GM12875 (cell line): Measurements from ENCODE around the gene OSBPL5.

Experiments
- H3K4me3 ChIP-seq: one replicate; pipeline ENCODE4 v1.5.1; 2011; ENCODE audit warnings: low read depth, low read length, control low read depth
- TF ChIP-seq, protein P1 (sequence below): IDR thresholded peaks from 2 replicates; pipeline ENCODE4 v1.5.1; 2011; ENCODE audit warnings: low read depth, mild to moderate bottlenecking, control low read depth, inconsistent platforms, low read length, moderate library complexity, borderline replicate concordance; ENCODE audit not compliant: insufficient read depth

OSBPL5 gene

DNA sequence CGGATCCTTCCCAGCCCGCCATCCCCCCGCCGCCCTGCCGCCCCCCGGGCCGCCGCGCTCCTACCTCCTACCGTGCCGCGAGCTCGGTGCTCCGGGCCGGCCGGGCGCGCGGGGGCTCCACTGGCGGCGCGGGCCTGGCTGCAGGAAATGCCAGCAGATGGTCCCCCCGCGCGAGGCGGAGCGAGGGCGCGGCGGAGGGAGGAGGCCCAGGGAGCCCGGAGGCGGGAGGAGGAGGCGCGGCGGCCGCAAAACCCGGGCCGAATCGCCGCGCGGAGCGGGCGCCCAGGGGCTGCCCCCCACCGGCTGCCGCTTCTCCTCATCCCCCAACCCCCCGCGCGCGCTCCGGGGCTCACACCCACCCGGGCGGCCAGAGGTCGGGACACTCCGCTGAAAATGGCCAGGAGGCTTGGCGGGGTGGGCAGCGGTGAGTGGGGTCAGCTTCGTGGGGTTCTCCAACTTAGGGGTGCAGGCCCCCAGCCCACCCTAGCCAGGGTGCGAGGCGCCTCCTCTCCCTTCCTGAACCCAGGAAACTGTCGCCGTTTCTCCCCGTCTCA lies at the start of gene OSBPL5:
Gene OSBPL5 (minus strand): TSS at position 159 of the 554 bp plus-strand sequence. CDS start 36,162 bp downstream, outside the sequence.
- TF ChIP-seq, protein P1, sequence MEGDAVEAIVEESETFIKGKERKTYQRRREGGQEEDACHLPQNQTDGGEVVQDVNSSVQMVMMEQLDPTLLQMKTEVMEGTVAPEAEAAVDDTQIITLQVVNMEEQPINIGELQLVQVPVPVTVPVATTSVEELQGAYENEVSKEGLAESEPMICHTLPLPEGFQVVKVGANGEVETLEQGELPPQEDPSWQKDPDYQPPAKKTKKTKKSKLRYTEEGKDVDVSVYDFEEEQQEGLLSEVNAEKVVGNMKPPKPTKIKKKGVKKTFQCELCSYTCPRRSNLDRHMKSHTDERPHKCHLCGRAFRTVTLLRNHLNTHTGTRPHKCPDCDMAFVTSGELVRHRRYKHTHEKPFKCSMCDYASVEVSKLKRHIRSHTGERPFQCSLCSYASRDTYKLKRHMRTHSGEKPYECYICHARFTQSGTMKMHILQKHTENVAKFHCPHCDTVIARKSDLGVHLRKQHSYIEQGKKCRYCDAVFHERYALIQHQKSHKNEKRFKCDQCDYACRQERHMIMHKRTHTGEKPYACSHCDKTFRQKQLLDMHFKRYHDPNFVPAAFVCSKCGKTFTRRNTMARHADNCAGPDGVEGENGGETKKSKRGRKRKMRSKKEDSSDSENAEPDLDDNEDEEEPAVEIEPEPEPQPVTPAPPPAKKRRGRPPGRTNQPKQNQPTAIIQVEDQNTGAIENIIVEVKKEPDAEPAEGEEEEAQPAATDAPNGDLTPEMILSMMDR: no peak
- H3K4me3 ChIP-seq: no peak within 1 kb of the TSS

DNA sequence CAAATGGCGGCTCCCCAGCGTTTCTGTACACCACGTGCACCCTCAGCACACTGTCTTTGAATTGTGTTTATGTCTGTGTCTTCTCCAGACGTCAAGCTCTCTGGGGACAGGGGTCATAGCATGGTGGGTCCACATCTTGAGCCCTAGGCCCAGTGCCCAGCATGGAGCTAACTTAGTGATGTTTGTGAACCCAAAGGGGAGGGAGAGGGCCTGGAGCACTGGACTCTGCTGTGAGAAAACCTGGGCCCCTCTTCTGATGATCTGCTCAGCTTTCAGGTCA lies 49.2 kb upstream of the OSBPL5 start:
- TF ChIP-seq, protein P1: no peak
- no peak overlapping the region for H3K4me3 ChIP-seq

DNA sequence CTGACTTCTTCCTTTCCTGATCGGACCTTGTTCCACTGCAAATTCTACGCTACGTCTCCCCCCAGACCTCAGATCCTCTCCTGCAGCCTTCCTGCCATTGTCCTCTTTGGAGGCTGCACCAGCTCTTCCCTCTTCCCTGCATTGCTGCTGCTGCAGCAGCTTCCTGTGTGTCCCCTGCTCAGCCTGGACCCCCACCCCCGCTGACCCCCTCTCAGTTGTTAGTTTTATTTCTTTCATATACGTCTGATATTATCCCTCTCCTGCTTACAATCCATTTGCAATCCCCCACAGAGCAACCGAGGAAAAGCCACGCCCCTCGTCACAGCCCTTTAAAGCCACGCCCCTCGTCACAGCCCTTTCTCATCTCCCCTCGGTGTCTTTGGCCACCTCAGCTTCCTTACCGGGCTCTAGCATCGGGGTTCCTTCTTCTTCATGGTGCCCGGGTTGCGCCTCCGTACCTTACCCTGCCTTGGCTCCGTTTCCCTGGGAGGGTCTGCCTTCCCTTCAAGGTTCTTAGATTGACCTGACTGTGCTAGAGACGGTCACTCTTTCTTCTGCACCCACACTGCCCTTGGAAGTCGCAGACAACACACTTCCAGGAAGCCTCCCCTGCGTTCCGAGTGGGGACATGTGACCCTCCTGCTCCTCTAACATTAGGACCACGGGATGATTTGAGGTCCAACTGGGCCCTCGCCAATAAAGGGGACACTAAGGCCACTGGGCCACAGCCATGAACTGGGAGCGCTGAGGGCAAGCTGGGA lies 48.7 kb upstream of the OSBPL5 start:
- TF ChIP-seq, protein P1: no peak
- no peak overlapping the region for H3K4me3 ChIP-seq

- H3K4me3 ChIP-seq: no peak overlapping the region
- TF ChIP-seq, protein P1: no peak
These were observed 43.2 kb upstream of the OSBPL5 start for GRCh38 chr11:3208272-3208671.

GRCh38 chr11:3207526-3208189 lies 42.5 kb upstream of the OSBPL5 start:
- TF ChIP-seq, protein P1: no peak
- no peak overlapping the region for H3K4me3 ChIP-seq

DNA sequence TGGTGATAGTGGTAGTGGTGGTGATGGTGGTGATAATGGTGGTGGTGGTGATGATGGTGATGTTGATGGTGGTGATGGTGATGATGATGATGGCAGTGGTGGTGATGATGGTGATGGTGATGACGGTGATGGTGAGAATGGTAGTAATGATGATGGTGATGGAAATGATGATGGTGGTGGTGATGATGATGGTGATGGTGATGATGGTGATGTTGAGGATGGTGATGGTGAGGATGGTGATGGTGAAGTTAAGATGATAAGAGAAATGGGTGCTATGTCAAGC lies 41.8 kb upstream of the OSBPL5 start:
- no peak overlapping the region for H3K4me3 ChIP-seq

More for the DNA sequence above, 41.8 kb upstream of the OSBPL5 start:
- TF ChIP-seq, protein P1: no peak
